NCI-H128 (cell line): ENCODE data around the gene RCAN2.

Source experiments
- DNase-seq: peaks from one replicate; lab custom pipeline; 2025; ENCODE audit not compliant: unreplicated experiment; lab: John Stamatoyannopoulos, UW

RCAN2 gene

DNA sequence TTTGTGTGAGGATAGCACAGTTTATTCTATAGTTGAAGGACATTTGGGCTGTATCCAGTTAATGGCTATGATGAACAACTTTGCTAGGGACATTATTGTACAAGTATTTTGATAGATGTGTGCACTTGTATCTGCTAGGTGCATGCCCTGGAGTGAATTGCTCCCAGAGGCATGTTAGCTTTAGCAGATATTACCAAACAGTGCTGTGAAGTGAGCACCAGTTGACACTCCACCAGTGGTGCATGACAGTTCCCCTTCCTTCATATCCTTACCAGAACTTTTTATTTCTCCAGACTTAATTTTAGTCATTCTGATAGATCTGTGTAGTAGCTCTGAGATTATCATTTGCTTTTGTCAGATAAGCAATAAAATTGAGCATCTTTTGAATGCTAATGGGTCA, 271.6 kb downstream of the RCAN2 start:
- no peak for DNase-seq

DNA sequence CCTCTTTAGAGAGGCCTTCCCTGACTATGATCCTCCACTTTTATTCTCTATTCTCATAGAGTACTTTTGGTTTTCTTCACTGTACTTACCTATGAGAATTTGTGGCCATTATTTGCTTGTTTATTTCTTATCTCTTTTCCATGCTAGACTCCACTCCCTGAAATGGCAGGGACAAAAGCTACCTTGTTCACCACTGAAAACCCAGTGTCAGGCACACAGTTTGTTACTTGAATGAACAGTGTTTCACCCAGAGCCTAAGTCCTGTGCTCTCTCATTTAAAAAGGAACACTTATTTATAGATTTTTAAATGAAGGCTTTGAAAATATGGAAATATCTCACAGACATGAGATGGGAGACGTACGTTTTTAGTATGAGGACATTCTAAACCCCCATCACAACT, 272.8 kb downstream of the RCAN2 start:
- DNase-seq, result no peak

DNA sequence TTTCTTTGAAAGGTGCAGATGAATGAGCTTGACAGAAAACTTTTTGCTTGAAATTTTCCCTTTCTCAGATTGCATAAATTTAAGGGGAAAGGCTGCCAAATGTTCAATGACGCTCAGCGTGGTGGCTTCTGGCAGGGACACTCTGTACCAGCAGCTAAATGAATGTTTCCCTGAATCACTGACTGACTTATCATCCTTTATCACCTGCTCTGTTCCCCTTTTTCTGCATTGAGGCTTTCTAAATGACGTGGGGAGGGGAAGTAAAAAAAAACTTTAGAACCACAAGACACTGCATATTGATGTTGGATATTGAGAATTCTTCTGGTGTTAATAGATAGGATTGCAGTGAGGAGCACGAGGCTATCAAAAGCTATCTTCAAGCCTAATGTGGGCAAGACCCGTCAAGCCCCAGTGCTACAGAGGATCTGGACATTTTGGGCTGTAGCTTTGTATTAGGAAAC, 273.5 kb downstream of the RCAN2 start:
- DNase-seq, result no peak

DNA sequence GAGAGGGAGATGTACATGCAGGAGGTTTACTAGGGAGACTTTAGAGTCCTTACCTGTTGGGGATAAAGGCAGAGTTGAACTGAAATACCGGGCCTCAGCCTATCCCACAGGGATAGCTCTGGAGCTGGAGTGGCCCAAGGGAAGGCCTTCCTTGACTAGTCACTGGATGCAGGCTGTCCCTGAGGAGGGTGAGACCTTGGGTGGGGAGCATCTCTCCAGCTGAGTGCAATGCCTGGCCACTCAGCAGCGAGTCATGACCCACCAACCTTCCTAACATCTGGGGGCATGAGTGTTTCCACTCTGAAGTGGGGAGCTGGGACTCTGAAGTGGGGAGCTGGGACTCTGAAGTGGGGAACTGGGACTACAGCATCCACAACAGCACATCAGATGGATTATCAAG, 274.4 kb downstream of the RCAN2 start:
- no peak for DNase-seq

DNA sequence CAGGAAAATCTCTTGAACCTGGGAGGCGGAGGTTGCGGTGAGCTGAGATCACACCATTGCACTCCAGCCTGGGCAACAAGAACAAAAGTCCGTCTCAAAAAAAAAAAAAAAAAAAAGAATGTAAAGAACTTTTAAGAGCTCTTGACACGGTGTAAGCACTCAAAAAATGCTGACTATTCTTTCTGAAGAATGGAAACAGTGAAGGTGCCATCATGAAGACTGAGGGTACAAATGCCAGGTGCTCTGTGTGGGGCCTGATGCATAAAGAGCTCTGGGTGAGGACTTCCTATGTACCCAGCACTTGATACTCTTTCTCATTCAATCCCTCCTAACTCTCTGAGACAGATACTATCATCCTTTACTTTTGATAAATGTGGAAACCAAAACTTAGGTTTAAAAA, 275.5 kb downstream of the RCAN2 start:
- no peak for DNase-seq

DNA sequence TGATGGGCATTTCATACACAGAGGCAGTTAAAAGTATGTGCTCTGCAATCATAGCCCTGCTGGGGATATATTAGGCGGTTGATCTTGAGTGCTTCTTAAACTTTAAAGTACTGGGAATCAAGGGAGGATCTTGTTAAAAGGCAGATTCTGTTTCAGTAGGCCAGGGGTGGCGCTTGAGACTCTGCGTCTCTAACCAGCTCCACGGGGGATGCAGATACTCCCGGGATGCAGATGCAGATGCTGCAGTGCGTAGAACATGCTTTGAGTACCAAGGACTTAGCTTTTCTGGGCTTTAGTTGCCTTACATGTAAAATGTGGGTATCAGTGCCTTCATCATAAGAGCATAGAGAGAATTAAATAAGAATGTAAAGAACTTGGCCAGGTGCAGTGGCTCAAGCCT, 276.0 kb downstream of the RCAN2 start:
- DNase-seq, result no peak

DNA sequence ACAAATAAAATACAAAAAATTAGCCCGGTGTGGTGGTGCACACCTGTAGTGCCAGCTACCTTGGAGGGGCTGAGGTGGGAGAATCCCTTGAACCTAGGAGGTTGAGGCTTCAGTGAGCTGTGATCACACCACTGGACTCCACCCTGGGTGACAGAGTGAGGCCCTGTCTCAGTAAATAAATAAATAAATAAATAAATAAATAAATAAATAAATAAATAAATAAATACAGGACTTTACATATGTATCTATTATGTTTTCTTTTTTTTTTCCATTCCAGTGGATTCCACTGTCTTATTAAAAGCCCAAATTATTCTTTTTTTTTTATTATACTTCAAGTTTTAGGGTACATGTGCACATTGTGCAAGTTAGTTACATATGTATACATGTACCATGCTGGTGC, 279.3 kb downstream of the RCAN2 start:
- DNase-seq, result no peak

DNA sequence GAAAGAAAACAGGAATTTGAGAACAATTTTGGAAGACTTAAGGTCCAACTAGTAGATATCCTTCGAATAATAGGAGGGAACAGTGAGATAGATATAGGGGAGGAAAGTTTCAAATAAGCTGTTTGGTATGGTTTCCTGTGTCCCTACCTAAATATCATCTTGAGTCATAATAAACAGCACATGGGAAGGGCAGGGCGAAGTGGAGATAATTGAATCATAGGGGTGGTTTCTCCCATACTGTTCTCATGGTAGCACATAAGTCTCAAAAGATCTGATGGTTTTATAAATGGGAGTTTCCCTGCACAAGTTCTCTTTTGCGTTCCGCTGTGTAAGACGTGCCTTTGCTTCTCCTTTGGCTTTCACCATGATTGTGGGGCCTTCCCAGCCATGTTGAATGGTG, 281.0 kb downstream of the RCAN2 start:
- no peak for DNase-seq

DNA sequence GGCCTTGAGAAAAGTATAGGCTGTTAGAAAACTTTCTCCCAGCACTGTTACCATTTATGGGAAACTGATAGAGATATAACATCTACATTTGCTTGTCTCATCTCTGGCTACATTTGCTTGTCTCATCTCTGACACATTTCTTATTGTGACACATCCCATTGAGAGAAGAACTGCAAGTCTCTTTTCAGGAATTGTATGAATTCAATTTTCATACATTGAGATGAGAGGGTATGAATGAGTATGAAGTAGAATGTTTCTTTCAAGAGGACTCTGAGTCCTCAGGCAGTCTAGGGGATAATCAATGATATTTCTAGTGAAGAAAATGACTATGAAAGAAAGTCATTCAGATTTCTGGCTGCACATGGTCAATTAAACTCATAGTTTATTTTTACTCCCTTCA, 282.9 kb downstream of the RCAN2 start:
- DNase-seq, result no peak

DNA sequence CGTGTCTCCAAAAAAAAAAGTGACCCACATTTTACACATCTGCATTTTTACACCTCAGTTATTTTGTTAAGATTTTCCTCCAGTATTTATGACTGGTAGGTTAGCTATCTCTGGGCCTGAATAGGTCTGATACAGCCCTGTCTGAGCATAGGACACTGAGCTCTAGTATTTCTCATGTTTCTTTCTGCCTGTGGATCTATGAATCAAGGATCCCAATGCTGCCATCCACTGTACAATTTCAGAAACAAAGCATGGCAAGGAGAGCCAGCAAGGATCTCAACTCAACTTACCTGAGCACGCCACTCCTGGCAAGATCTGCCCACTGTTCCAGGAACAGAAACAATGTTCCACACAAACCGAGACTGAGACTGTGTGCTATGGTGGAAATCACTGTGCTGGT, 284.1 kb downstream of the RCAN2 start:
- no peak for DNase-seq

DNA sequence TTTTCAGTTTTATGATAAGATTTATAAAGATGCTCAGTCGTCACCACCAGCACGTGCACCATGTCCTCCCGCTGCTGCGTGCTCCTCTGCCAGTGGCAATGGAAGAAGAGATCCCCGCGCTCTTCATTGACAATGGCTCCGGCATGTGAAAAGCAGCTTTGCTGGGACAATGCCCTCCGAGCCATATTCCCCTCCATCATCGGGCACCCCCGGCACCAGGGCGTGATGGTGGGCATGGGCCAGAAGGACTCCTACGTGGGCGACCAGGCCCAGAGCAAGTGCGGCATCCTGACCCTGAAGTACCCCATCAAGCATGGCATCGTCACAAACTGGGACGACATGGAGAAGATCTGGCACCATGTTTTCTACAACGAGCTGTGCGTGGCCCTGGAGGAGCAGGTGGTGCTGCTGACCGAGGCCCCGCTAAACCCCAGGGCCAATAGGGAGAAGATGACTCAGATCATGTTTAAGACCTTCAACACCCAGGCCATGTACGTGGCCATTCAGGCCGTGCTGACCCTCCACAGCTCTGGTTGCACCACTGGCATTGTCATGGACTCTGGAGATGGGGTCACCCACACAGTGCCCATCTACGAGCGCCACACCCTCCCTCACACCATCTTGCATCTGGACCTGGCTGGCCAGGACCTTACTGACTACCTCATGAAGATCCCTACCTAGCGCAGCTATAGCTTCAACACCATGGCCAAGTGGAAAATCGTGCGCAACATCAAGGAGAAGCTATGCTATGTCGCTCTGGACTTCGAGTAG, 286.2 kb downstream of the RCAN2 start:
- no peak for DNase-seq

DNA sequence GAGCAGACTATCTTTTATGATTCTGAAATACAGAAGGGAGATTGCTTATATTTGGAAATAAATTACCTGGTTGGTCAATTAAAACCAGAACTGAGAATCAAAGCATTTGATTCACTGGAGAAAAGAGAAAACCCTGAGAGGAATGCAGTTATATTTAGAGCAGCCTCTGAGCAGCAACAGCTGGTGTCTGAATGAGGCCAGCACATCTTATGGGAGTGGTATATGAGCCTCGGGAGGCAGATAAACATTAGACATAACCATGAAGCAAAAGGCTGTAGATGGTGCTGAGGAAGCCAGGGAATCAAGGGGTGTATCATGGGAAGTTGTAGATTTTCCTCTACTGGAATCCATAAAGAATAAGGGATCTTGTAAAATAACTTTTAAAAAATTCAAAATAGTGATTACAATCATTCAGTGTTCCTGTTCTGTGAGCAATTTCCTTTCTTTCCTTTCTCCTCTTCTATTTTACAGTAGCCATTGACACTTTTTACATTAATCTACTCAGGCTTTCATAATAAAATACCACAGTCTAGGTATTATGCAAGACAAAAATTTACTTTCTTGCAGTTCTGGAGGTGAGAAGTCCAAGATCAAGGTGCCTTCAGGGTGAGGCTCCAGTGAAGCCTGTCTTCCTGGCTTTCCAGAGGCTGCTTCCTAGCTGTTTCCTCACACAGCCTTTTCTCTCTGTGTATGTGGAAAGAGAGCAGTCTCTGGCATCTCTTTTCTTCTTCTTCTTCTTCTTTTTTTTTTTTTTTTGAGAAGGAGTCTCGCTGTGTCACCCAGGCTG, 287.7 kb downstream of the RCAN2 start:
- DNase-seq, result no peak

DNA sequence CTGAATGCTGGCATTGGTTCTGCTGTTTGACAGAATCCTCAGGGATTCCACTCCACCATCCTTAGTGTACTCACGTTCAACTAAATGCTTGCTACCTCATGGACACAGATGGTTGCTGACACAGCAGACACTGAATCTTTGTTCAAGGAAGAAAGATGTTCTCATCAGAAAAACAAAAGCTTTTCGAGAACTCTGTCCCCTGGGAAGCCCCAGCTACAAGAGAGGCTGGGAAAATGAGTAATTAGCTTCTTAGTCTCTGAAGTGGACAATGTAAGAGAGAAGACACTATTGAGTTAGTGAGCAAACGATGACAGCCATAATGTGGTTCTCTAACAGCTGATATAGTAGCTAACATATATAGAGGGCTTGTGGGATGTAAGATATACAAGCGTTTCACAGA, 289.5 kb downstream of the RCAN2 start:
- no peak for DNase-seq

DNA sequence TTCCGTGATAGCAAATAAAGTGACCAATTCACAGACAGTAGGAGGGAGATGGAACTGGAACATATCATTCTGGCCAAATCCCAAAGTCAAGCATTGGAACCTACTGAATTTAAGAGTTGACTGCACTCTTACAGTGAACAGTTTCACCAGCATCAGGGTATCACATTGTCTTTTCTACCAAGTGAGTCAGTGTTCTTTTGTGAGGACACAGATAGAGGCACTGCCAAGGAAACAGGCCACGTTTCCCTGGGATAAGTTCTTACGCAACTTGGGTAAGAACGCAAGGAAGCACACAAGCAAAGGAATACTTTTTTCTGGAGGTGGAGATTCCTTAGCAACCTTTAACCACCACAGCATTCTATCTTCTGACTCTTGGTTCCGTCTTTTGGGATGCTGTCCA, 291.9 kb downstream of the RCAN2 start:
- DNase-seq, result no peak

DNA sequence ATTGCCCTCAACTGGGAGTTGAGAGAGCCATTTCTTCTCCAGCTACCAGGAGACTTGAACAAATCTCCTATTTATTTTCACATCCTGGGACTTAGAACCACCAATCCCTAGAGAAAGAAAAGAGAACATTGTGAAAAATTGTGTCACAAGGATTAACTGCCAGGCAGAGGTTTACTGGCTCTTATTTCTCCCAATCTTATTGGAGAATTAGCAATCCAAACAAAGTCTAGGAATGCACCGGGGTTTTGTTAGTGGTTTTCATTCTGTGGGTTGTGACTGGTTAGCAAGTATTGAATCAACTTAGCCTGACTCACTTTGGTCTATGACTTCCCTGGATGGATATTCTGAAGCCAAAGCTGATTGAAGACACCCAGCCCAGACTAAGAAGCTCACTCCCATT, 299.3 kb downstream of the RCAN2 start:
- no peak for DNase-seq

DNA sequence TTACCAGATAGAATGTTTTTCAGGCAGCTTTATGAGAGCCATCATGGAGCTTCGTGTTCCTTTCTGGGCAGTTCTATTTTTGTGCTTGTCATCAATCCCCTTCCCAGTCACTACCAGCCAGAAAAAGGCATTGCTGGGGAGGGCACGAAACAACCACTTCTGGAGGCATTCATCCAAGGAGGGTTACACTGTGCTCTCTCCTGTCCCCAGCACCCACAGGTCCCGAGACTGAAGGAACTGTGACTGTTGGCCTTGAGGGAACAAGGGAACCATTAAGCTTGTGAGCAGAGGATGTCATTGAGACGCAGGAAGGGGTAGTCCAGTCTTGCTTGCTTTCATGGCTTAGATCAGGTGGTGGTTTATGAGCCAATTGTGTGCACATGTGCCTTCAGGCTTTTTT, 300.4 kb downstream of the RCAN2 start:
- no peak for DNase-seq

DNA sequence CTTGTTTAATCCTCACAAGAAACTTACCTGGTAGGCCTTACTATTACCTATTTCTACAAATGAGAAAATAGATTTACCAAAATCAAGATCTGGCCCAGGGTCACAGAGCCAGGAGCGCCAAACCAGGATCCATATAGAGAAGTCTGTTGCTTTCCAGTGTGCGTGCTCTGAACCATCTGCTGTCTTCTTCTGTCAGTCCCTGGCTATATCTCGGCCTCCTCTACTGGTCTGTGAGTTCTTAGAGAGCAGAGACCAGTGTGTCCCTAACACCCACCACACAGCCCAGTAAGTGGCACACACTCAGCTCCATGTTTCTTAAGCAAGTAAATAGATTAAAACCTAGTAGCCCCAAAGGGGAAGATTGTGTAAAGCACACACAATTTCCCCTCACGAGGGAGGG, 301.5 kb downstream of the RCAN2 start:
- DNase-seq, result no peak

DNA sequence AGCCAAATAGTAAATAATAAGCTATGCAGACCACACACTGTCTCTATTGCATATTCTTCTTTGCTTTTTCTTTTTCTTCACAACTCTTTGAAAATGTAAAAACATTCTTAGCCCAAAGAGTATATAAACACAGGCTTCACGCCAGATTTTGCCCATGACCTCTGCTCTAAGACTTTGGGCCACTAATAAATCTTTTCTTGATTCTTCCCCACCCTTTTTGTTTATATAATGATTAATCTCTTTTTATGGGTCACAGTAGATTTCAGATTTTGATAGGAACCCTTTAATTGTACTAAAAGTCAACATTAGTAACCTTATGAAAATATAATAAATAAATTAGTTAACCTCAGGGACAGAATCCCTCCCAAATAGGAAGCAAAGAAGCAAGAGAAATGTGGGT, 304.7 kb downstream of the RCAN2 start:
- no peak for DNase-seq

DNA sequence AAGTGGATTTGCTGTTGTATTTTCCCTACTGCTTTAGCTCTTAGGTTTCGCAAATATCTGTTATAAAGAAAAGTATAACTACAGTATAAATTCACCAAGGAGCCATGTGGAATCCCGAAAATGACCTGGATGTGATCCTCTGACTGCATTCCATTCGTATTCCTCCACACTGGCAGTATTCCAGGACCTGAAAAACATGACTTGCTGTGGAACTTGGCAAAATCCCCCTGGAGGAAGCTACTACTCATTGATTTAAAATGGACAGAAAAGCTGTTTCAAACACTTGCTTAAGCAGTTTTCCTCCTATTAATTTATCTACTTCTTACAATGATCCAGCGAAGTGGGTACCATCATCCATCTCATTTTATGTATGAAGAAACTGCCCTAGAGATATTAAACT, 307.1 kb downstream of the RCAN2 start:
- no peak for DNase-seq

DNA sequence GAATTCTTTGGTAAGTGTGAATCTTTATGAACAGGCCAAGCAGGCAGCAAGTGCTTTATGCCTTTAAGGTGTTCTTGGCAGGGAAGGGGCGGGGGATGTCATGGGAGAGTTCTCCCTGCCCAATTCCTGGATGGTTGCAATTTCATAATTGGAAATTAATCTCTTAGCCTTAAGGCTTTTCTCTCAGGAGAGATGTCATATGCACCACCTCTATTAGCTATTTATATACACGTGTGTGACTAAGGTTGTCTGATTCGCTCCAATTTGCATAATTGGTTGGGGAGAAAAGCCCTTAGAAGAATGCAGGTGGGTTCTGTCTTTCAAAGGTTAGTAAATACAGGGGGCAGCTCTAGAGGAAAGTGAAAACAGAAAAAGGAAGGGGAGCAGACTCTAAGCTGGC, 315.3 kb downstream of the RCAN2 start:
- DNase-seq, result no peak

DNA sequence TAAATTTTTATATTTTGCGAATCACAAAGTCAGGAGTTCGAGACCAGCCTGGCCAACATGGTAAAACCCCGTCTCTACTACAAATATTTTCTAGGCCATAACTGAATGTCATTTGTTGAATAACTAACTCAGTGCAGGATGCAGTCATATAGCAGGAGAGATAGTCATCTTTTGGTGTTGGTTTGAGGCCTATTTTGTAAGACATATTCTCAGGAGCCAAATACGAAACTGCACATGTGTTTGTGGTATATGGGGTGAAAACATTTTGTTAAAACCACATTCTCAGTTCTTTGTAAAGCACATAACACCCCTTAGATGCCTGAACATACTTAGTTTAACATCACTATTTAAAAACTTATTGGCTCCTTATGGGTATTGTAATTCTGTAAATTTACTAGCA, 315.8 kb downstream of the RCAN2 start:
- DNase-seq, result no peak

DNA sequence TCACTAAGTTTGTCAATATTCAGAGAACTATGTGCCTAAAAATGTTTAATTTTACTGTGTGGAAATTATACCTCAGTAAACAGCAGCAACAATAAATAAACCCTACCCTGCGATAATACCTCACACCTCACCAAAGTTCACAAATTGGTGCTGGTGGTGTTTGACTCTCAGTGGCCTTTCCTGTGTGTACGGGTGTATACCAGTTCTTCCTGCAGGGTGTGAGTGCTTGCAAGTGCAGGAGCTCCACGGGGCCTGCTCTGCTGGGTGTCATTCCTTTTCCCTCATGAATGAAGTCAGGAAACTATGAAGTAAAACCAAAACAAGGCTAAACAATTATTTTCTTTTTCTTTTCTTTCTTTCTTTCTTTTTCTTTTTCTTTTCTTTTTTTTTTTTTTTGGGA, 316.3 kb downstream of the RCAN2 start:
- no peak for DNase-seq

DNA sequence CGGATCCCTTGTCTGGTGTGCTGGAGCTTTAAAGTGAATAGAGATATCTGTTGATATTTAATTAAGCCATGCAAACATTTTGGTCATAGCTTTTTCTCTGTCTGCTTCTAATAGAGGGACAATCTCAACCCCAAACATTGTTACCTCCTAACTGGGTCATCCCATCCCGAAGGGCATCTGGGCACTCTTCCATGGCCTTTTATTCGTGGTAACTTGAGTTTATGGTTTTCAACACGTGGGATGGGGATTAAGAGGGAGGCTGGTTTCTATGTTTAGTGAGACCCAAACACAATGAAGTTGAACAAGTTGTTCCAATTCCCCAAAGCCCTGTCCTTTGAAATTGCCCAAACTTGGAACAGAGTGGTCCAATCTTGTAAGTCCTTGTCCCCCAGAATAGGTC, 319.1 kb downstream of the RCAN2 start:
- DNase-seq, result no peak
